NCI-H128 (cell line): ENCODE data around the gene JAK1.
"Not testable (repeated sequence)": the region's sequence is repeated elsewhere in the genome, so short reads cannot be mapped to it uniquely, and the experiment has no call there.

ENCODE experiments used
- DNase-seq: peaks from one replicate; lab custom pipeline; 2025; ENCODE audit not compliant: unreplicated experiment; lab: John Stamatoyannopoulos, UW

JAK1 gene

DNA sequence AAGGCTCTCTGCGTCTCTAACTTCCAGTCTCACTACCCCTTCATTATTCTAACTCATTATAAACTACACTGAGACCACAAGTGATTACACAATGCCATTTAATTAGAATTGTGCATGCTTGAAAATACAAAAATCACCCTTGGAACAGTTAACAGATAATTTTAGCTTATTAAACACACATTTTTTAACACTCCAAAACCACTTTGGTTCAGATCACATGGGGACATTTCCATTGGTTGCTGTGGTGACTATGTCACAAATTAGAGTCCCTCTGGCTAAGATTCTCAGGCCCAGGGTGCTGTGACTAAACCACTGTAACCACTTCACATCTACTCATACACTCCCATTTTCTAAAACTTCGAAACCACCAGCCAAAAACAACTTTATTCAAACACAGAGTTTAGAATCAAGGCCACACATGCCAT, 43.0 kb downstream of the JAK1 start:
- no peak for DNase-seq

DNA sequence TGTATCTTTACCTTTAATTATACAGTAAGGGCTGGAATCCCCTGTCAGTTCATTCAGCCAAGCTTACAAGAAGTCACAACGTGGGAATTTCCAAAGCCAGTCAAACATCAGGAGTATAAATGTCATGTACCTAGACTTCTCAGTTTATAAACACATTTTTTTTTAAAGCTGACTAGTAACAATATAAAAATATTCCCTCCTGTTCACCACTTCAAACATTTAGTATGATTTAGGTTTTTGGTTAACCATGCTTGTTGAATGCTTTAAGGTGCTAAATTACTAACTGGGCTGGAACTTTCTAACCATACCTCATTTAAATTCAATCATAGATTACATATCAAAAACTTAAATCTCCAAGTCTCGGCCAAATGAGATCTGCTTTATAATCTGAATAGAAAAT, 44.0 kb downstream of the JAK1 start:
- no peak for DNase-seq

DNA sequence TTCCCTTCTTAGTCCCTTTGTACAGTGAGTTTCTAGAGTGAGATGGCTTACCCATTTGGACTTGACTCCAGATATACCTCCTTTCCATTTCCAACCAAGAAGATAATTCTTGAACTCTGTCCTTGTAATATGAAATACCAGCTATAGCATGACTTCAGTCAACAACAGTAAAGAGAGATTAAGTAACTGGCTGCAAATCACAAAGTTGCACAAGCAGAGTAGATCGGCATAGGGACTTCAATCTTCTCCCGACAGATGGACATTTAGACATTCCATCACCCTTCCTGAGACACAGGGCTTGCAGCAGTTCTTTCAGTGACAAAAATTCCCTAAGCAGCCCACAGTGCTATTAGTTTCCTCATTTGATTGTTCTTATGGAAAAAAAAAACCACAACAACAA, 44.6 kb downstream of the JAK1 start:
- no peak for DNase-seq

DNA sequence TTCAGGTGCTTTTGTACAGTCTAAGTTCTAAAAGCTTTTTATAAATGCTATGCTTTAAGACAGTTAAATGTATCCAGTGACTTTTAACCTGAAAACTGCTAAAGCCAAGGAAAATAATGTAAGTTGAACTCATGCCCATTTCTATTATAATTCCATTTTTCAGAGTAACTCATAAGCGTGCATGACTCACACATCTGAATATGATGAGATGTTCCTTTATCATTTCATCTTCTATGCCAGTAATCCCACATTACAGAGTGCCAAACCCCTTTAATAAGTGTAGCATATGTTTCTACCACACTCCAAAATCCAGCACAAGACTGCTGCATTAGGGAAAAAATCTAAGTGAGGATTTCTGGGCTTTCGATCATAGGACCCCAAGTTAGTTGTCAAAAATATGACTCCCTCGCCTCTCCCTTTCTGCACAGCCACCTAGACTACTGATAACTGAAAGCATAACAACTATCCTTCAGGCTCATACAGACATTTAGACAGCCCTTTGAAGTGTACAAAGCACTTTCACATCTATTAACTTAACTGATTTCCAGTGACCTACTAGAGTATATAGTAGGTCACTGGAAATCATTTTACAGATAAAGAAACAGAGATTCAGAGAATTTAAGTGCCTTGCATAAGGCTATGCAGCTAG, 45.3 kb downstream of the JAK1 start:
- no peak for DNase-seq

DNA sequence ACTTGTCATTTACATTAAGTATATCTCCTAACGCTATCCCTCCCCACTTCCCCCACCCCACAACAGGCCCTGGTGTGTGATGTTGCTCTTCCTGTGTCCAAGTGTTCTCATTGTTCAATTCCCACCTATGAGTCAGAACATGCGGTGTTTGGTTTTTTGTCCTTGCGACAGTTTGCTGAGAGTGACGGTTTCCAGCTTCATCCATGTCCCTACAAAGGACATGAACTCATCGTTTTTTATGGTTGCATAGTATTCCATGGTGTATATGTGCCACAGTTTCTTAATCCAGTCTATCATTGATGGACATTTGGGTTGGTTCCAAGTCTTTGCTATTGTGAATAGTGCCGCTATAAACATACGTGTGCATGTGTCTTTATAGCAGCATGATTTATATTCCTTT, 47.2 kb downstream of the JAK1 start:
- not testable (repeated sequence) for DNase-seq

DNA sequence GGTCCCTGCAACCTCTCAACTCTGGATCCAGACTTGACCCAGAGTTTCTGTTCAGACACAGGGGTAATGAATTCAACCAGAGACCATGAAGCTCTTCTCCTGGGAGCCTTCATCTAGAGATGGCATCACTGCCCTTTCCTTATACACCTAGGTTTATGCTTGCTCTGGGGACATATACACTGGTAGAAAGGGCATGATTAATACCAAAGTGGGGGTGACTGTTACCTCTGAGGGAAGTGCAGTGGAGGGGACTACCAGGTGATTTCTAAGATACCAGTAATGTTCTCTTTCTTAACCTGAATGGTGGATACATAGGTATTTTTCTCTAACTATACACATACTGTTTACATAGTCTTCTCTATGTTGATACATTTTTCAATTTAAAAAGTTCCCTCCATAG, 48.4 kb downstream of the JAK1 start:
- no peak for DNase-seq

DNA sequence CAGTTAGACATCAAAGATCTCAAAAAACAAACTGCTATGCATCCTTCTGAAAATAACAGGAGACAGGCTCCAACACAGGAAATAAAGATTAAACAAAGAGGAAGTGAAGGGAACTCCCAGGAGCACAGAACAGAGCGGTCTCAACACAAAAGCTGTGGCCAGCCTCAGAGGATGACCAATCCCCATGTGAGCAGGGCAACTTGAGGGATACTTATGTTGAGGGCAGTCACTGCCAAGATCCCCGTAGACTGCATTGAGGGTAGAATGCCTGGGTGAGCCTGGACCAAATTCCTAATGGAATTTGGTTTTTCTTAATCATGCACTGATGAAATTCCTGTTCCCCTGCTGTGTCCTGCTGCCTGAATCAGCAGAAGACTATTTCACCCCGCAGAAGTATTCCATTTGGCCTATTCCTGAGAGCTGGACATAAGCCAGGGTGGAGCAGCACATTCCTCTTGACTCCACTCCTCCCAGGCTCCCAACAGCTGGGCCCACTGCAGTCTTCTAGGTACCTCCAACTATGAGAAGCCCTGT, 49.0 kb downstream of the JAK1 start:
- no peak for DNase-seq

DNA sequence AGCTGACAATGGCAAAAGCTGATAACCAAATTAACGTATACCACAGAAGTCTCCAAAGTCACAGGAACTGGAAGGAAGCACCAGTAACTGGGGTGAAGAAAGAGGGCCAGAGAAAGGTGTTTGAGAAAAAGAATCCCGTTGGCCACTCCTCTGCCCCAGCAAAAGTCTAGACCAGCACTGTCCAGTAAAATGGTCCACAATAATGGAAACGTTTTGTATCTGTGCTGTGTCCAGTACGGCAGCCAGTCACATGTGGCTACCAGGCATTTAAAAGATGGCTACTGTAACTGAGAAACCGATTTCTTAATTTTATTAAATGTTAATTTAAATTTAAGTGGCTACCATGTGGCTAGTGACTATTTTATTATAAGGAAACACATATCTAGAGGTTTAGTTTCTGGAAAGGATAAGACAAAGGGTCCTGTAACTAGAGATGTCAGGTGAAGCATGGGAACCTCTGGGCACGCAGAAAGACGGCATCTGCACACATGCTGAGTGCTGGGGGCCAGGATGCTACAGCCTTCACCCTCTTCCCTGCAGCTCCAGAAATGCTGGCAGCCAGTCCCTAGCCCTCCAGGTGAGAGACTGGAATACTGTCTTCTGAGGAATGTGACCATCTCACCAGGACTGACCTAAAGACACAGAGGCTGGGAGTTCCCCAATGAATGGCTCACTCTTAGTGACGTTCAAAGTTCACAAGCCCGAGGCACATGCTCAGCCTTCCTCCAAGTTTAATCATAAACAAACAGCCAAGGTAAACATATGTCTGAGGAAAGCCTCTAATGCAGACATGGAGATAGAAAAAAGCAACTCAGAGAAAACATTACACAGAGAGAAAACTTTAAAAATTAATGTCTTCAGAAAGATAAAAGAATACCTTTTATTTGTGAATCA, 50.7 kb downstream of the JAK1 start:
- DNase-seq: no peak

DNA sequence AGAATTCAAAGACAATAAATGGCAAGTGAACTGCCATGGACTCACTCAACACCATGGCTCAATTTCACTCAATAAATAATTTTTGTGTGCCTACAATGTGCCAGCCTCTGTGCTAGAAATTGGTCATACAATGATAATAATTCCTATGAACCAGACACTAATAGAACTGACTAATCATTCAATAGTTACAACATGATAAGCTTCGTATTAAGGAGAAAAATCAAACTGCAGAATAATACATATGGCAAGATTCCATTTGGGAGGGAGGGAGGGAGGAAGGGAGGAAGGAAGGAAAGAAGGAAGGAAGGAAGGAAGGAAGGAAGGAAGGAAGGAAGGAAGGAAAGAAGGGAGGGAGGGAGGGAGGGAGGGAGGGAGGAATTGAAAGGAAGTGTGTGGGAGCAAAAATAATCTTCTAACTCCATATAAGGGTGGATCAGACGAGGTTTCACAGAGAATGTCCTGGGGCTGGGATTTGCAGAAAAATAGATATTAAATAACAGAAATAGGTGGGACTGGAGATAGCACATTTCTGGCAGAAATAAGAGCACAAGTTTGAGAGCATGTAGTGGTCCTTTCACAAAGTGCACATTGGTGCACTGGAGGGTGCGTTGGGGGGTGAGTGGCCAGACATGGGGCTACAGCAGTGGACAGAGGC, 52.9 kb downstream of the JAK1 start:
- no peak for DNase-seq

DNA sequence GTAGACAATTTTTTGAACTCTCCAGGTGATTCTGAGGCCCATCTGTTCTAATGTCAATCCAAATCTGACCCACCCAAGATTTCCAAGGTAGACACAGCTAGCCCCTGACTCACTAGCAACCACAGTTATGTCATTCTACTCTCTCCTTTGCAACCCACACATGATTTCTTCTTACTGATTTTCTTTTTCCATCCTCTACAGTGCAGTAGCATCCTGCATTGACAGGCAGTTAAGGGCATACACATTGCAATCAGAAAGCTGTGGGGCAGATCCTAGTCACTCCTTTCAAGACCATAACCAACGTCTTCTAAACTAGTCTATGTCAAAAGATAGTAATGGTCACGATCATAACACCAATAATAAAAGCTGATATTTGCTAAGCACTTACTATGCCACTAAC, 54.2 kb downstream of the JAK1 start:
- DNase-seq: no peak

DNA sequence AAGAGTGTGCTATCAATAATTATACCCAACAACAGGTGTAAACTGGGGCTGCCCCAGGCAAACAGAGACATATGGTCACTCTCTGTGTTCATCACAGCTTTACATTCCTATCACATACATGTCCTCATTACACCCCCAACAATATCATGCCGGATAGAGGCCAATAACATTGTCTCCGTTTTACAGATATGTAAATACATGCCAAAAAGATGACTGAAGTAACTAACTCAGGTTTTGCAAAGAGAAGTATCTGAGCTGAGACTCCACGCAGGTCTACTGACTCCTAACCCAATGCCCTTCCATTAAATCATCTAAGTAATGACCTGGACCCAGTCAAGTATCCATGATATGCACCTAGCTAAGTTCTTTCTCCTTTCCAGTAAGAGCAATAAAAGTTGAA, 55.0 kb downstream of the JAK1 start:
- no peak for DNase-seq

DNA sequence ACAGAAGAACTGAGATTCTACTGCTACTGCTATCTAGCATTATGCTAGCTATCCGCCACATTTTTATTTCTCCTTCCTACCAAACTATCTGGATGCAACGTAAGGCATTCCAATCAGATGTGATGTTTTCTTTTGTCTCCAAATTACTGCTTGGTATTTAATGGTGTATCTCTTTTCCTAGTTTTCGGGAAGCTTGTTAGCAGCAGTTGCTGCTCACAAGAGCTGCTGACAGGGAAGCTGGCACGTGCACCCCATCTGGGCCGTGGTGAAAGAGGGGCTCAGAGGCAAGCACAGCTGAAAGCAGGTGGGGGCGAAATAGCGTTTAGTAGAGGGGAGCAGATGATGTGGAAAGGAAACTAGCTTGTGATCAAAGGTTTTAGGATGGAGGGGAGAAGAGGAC, 57.3 kb downstream of the JAK1 start:
- no peak for DNase-seq

DNA sequence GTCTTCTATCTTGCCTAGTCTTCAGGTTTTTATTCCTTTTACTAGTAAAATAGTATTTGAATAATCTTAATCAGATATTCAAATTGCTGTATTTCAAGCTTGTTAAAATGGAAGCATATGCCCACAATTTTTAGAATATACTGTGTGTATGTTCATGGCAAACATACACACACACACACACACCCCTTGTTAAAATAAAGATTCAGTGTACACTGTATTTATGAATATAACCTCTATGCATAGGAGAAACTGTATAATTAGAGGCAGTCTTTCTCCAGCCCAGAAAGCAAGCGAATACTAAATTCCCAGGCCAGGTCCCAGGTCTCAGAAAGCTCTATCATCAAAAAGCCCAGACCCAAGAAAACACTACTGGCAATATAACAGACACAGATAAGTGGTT, 57.8 kb downstream of the JAK1 start:
- DNase-seq: no peak

DNA sequence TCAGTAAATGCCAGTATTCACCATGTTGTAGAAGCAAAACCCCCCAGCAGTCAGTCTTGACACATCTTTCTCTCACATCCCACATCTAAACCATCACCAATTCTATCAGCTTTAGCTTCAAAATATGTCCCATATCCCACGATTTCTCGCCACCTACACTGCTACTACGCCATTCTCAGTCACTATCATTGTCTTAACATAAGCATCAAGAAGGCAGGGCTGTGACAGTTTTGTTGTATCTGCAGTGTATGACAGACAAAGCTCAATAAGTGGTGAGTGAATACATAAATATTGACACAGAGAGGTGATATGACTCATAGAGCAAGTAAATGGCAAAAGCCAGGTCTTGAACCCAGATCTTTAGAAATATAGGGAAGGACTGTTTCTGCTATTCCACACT, 59.9 kb downstream of the JAK1 start:
- no peak for DNase-seq

DNA sequence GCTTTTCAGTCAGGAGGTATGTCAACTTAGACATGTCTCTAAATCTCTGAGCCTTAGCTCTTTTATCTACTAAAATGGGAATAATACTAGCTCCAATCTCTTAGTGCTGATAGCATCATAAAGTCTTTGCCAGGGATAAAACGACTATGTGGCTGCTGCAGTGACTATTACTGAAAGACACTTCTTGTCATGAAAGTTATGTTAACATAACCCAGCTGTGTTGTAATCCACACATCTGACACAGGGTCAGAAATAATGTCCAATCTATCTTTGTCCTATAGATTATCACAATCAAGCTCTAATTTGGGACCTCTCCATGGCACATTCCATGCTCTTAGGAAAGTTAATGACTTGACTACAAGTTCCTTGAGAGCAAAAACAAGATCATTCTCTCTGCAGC, 62.8 kb downstream of the JAK1 start:
- no peak for DNase-seq

DNA sequence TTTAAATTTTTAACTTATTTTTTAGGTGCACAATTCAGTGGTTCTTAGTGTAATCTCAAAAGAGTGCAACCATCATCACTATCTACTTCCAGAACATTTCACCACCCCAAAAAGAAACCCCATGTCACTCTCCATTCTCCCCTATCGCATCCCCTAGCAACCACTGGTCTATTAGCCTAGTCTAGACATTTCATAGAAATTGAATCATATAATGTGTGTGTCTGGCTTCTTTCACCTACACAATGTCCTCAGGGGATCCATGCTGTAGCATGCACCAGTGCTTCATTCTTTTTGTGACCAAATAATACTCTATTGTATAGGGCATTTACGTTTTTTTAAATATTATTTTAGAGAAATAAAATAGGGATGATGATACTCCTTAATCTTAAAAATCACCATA, 64.7 kb downstream of the JAK1 start:
- no peak for DNase-seq

DNA sequence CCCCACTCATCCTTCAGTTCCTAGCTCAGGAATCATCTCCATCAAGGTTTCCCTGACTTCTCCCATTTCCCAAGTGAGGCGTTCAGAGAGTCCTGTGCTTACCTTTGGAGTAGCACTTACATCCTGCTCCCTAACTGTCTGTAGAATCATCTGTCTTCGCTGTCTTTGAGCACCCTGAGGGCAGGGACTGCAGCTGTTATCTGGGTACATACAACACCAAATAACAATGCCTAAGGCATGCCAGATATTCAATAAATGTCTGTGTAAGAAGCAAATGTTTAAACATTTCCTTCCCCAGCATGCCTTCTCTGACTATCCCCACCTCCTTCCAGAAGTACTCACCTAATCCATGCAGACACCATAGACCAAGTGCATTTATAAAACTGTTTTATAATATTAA, 65.4 kb downstream of the JAK1 start:
- no peak for DNase-seq

DNA sequence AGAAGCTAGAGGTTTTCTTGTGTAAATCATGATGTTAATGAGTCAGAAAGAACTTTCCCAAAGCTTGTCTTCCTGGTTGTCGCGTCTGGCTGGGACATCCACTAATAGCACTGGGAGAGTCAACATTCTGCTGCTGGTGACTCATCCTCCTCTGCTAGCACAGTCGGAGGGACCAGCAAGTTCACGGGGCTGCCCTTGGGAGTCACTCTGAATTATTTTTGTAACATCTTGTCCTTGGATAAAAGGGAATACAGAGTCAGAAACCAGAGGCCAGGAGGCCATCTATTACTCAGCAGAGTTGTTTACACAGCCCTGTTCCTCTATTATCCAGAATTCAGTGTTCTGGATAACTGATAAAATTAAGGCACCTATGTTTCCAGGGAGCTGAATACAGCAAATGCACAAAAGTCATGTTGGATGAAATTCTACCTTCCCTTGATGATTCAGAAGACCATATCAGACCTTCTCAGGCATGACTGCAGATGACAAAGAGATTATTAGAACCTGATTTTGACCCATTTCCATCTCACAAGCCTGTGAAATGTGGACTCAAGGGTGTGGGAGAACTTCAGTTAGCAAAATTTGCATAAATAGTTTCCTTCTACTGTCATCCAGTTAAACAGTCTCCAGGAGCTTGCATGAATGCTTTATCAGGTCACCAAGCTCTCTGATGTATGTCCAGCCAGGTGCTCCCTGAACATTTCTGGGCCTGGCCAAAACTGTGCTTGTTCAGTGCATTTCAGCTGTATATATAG, 68.1 kb downstream of the JAK1 start:
- no peak for DNase-seq

DNA sequence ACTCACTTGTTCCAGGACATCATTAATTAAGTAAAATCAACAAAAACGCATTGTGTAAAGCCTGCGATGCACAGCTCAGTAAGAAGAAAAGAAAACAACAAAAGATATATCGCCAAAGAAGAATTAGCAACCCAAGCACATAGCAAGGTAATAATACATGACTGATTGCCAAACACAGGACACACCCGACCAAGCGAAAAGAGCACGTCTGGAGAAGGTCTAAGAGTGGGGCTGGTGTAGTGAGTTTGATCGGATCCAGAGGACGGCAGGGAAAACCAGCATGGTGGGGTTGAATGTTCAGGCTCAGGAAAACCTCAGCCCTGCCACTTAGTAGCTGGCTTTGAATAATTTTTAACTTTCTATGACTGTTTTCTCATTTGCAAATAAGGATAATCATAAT, 69.8 kb downstream of the JAK1 start:
- DNase-seq: no peak

DNA sequence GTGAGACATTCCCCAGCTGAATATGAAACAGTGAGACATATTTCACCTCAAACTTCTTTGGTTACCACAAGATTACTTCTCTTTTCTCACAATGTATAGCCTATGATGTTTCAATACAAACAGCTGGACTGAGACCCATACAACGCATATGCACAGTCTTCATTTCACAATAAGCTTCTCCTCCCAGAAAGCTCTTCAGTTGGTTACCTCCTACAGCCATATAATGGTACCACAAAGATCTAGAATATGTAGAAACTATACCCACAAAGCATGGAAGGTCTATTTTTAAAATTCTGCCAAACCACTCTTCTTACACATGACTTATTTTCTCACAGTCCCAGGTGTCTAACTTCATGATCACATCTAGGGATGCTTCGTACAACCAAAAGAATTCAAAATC, 70.8 kb downstream of the JAK1 start:
- DNase-seq: no peak
